Inflammatory macrophage treated with lipopolysaccharide for 1 hour (primary cell): Measurements from ENCODE around the gene VRK3.
"Not testable (repeated sequence)": the region's sequence is repeated elsewhere in the genome, so short reads cannot be mapped to it uniquely, and the experiment has no call there.

Source experiments
- DNase-seq, 2 donors: peaks; one replicate each; pipeline ENCODE4 v3.0.0-alpha.2; 2020 to 2022

The VRK3 gene

GRCh38 chr19:49986354-49986753, 38.8 kb downstream of the VRK3 start:
- DNase-seq, result no peak

DNA sequence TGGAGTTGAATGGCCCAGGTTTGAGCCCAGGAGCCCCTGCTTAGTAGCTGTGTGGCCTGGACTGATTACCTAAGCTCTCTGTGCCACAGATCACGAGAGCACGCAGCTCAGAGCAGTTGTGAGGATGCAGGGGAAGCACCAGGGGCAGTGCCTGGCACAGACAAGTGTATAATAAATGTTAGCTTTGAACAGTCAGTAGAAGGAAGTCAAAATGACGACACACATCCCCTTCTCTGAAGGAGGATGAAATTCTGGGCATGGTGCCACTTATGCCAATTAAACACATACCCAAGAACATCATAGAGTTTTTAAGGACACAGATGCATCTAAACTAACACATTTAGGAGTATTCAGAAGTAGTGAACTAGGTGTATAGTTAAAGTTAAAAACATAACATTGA, 39.3 kb downstream of the VRK3 start:
- peak in 1 of 2 donors; percentile 16 for DNase-seq

DNA sequence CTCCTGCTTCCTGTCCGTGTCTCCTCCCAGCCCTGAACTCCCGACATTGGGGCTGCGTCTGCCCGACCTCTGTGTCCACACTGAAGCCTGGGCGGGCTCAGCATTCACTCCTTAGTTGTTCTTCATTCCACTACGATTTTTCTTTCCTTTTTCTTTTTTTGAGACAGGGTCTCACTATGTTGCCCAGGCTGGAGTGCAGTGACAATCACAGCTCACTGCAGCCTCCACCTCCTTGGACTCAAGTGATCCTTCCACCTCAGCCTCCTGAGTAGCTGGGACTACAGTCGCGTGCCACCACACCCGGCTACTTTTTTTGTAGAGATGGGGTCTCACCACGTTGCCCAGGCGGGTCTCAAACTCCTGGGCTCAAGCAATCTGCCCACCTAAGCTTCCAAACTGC, 40.7 kb downstream of the VRK3 start:
- DNase-seq, result no peak

DNA sequence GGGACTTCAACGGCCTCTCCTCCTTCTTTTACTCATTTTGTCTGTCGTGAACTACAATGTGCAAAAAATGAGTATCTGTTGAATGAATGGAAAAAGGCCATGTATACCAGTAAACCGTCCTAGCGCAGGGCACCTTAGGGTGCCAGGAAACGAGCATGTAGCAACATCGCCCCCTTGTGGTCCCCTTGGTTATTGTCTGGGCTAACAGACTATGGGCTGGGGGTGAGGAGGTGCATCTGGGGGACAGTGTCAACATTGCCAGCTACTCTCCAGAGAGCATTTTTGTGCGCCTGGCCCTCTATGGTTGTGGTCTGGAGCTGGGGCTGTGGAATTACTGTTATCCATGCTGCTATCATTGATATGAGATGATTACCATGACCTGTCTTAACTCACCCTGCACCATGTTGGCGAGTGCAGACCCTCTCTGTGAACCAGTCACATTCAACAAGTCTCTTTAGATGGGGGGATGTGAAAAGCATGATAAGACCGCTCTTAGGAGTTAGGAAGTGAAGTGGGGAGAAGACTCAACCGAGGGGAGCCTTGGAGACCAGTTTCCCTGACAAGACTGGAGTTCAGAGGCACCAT, 41.4 kb downstream of the VRK3 start:
- peak; percentile 47 to 96 for DNase-seq

DNA sequence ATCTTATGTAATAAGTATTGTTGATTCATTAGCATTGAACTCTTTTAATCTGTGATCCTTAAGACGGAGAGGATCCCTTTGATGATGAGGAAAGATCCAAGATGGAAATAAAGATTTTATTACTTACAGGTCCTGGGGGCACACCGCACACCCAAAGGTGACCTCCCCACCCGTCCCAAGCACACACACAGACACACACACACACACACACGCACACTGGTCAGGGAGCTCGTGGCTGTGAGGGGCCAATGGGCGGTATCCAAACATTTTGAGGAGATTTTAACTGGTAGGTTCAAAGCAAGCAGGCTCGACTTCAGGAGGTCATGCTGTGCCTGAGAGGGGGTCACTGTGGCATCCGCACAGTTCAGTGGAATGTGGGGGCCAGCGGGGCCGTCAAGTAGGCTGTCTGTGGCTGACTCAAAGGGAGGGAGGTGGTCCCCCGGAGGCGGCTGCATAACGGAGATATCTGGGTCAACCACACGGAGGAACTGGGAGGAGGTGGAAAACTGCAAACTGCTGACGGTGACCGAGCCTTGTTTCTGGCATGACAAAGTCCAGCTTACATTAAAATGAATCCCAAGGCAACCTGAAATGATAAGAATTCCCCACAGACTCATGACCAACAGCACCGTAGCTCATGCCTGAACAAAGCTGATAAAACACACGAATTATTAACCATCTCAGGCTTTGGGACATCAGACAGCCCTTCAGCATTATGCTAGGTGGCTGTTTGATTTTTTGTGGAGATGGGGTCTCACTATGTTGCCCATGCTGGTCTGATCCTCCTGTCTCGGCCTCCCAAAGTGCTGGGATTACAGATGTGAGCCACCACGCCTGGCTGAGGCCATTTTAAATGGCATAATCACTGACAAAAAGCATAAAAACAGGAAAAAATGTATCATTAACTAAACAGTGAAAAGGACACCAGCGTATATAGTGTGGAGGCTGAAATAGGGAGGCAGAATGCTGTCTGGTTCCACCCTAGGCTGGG, 43.3 kb downstream of the VRK3 start:
- DNase-seq, result no peak

DNA sequence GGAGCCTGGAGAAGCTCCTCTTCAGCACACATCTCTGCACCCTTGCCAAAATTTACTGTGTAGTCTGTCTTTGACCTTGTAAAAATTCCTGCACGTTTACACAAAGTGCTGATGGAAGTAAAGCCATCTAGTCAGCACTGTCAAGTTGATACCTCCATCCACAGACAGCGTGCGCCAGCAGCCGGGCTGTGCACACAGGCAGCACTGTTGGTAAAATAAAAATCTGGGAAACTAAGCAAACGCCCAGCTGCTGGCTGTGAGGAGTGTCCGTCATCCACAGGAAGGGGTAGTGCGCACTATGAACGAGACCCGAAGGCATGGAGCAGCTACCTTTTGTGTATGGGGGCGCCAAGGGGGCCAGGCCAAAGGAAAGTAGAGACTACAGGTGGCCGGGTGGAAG, 46.8 kb downstream of the VRK3 start:
- DNase-seq, result no peak

- no peak for DNase-seq
Measured at GRCh38 chr19:49977881-49978280, 47.3 kb downstream of the VRK3 start.

GRCh38 chr19:49977076-49977475, 48.1 kb downstream of the VRK3 start:
- no peak for DNase-seq

- no peak for DNase-seq
Measured at GRCh38 chr19:49976496-49976895, 48.7 kb downstream of the VRK3 start.

- no peak for DNase-seq
Measured at GRCh38 chr19:49975051-49975450, 50.1 kb downstream of the VRK3 start.

GRCh38 chr19:49973987-49974386, 51.2 kb downstream of the VRK3 start:
- peak; percentile 31 to 48 for DNase-seq

- no peak for DNase-seq
Measured at GRCh38 chr19:49972841-49973240, 52.3 kb downstream of the VRK3 start.

DNA sequence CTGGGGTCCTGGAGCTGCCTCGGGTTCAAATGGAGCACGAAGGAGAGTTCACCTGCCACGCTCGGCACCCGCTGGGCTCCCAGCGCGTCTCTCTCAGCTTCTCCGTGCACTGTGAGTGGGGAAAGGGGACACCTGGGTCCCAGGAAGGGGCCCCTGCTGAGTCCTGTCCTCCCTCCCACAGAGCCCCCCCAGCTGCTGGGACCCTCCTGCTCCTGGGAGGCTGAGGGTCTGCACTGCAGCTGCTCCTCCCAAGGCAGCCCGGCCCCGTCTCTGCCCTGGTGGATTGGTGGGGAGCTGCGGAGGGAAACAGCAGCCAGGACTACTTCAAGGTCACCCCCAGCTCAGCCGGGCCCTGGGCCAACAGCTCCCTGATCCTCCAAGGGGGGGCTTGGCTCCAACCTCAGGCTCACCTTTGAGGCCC, 53.2 kb downstream of the VRK3 start:
- DNase-seq, result no peak

- peak; percentile 45 to 52 for DNase-seq
Measured at GRCh38 chr19:49969355-49969754, 55.8 kb downstream of the VRK3 start.

DNA sequence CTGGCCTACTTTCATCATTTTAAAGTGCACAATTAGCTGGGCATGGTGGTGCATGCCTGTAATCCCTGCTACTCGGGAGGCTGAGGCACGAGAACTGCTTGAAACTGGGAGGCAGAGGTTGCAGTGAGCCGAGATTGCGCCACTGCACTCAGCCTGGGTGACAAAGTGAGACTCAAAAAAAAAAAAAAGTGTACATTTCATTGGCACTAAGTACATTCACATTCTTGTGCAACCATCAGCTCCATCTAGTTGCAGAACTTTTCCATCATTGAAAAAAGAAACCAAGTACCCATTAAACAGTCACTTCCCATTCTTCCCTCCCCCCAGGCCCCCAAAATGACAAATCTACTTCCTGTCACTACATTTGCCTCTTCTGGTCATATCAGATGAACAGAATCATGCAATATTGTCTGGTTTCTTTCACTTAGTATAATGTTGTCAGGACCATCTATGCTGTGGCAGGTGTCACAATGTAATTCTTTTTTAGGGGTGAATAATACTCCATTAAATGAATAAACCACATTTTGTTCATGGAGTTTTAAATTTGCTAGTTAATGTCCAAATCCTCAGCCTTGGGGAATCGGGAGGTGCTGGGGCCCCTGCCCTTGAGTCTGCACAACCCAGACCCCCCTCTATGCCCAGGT, 56.8 kb downstream of the VRK3 start:
- DNase-seq, result peak; percentile 70 to 77

DNA sequence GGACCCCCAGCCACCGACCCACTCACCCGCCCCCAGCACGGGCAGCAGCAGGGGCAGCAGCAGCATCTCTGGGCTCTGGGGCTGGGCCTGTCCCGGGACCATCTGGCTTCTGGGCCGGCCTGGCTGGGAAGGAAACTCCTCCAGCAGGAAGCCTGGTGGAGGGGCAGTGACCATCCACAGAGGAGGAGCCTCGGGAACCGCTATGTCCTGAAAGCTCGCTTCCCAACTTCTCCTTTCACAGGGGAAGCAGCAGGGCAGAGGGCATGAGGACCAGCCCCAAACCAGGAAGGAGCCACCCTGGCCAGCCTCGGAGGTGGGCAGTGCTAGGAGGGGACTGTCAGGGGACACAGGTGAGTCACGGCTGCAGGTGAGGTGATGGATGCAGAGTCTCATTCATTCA, 64.2 kb downstream of the VRK3 start, which contains the start of gene SIGLEC11:
Gene SIGLEC11 (minus strand): TSS at position 193 of the 400 bp plus-strand sequence. CDS start 91 bp downstream, at position 102.
- DNase-seq, result peak in 1 of 2 donors; percentile 29

- not testable (repeated sequence) for DNase-seq
Measured at GRCh38 chr19:49959892-49960291, 65.3 kb downstream of the VRK3 start.

DNA sequence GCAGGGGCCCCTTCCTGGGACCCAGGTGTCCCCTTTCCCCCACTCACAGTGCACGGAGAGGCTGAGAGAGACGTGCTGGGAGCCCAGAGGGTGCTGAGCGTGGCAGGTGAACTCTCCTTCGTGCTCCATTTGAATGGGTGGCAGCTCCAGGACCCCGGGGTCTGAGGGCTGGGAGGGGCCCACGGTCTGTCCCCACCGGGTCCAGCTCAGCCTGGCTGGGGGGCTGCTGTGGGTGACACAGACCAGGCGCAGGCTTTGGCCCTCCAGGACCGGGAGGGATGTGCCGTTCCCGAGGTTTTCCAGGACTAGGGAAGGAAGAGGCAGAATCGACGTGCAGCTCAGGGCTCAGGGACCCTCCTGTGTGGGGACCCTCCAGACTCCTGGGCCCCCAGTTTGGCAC, 66.6 kb downstream of the VRK3 start:
- DNase-seq, result not testable (repeated sequence)

DNA sequence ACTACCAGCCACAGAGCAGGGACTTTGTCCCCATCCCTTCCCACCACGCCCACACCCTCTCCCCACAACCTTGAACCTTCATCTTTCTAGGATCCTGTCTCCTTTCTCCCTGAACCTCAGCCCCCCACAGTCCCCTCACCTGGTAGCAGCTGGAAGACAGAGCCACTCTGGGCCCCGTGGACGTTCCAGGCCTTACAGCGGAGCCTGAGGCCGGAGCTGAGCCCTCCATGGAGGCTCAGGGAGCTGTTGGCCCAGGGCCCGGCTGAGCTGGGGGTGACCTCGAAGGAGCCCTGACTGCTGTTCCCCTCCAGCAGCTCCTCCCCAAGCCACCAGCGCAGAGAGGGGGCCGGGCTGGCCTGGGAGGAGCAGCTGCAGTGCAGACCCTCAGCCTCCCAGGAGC, 67.0 kb downstream of the VRK3 start:
- DNase-seq, result not testable (repeated sequence)

DNA sequence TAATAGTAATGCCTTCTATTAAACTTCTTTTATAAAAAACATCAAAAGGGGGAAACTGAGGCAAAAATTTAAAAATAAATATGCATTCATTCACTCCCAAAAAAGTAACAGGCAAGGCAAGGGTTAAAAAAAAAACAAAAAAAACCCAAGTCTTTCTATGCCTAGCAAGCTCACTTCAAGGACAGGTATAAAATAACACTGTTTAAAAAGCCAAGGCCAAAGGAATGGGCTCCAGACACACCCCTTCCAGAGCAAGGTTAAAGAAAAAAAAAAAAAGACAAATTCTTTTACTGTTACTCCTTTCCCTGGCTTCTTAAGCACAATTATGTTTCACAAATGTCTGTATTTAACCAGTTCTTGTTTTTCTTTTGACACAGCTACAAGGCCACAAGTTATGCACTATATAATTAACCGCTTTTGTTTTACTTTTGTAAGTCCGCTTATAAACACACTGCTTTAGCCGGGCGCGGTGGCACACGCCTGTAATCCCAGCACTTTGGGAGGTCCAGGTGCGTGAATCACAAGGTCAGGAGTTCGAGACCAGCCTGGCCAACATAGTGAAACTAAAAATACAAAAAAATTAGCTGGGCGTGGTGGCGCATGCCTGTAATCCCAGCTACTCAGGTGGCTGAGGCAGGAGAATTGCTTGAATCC, 67.8 kb downstream of the VRK3 start:
- DNase-seq, result no peak

GRCh38 chr19:49956115-49956495, 69.1 kb downstream of the VRK3 start:
- DNase-seq, result no peak

- no peak for DNase-seq
Measured at GRCh38 chr19:49954933-49955332, 70.2 kb downstream of the VRK3 start.
